Mononuclear cell (primary cell): ENCODE results near the gene PSMA8. TPM values are rescaled to one million over a fixed set of nuclear protein-coding genes. Genes with fewer than 3 reads are reported as not detected.
"Not testable (repeated sequence)": the region's sequence is repeated elsewhere in the genome, so short reads cannot be mapped to it uniquely, and the experiment has no call there.

ENCODE experiments used
- H3K27me3 ChIP-seq: 2 replicates; pipeline ENCODE4 v1.6.0; 2011; ENCODE audit warnings: low read length, control low read depth; ENCODE audit not compliant: insufficient read depth
- H3K4me1 ChIP-seq: 2 replicates; pipeline ENCODE4 v1.5.1; 2011; ENCODE audit warnings: mild to moderate bottlenecking, low read length, control low read depth; ENCODE audit not compliant: insufficient read depth
- H3K4me3 ChIP-seq: 2 replicates; pipeline ENCODE4 v1.5.1; 2011; ENCODE audit warnings: mild to moderate bottlenecking, low read length, moderate library complexity
- H3K9me3 ChIP-seq: 2 replicates; pipeline ENCODE4 v1.5.1; 2011; ENCODE audit warnings: low read depth, mild to moderate bottlenecking, control low read depth, low read length
- total RNA-seq: library from RNA; depleted of rRNA; stranded (reverse); fragments of >200 nt; gene quantifications from one replicate; pipeline ENCODE4 v1.2.3, GENCODE V29; 2012

The PSMA8 gene
- total RNA-seq, 1 donor = 0.42 TPM

GRCh38 chr18:26205318-26205717 lies 71.6 kb downstream of the PSMA8 start:
- no peaks in the 10 kb centered on the region for H3K4me1 ChIP-seq
- no peaks in the 10 kb centered on the region for H3K27me3 ChIP-seq
- no peaks in the 10 kb centered on the region for H3K9me3 ChIP-seq
- no peak overlapping the region for H3K4me3 ChIP-seq

DNA sequence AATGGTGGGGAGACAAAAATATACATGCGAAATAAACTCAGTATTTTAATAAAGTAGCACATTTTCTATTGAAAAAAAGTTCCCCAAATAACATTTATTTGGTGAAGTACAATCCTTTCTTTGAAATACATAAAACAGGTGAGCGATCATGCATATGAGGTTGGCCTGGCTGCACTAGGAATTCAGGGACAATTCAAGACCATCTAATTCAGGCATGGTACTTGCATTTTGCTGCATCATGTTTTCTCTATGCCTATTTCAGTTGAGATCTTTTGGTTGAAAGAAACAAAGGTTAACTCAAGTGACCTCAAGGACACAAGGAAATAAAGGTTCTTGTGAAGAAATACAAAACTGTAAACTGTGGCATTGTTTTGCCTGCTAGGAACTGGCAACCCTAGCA lies 72.8 kb downstream of the PSMA8 start:
- H3K9me3 ChIP-seq = no peaks in the 10 kb centered on the region
- H3K4me3 ChIP-seq = no peak overlapping the region
- H3K4me1 ChIP-seq = no peaks in the 10 kb centered on the region
- no peaks in the 10 kb centered on the region for H3K27me3 ChIP-seq

GRCh38 chr18:26207937-26208336 lies 74.3 kb downstream of the PSMA8 start:
- Histone ChIP-seq H3K27me3 (no peaks in the 10 kb centered on the region), H3K9me3 (no peaks in the 10 kb centered on the region), H3K4me1 (no peaks in the 10 kb centered on the region), H3K4me3 (no peak overlapping the region)

- Histone ChIP-seq H3K9me3 (no peaks in the 10 kb centered on the region), H3K4me1 (no peaks in the 10 kb centered on the region), H3K4me3 (no peak overlapping the region), H3K27me3 (no peaks in the 10 kb centered on the region)
These were observed 75.3 kb downstream of the PSMA8 start for GRCh38 chr18:26208977-26209376.

- Histone ChIP-seq H3K4me3 (no peak overlapping the region), H3K4me1 (peaks cover 9% of the 10 kb centered on the region), H3K9me3 (no peaks in the 10 kb centered on the region), H3K27me3 (no peaks in the 10 kb centered on the region)
These were observed 76.5 kb downstream of the PSMA8 start for GRCh38 chr18:26210147-26210546.

GRCh38 chr18:26215247-26215970 lies 81.7 kb downstream of the PSMA8 start:
- no peak overlapping the region for H3K4me3 ChIP-seq

GRCh38 chr18:26225022-26225693 lies 91.5 kb downstream of the PSMA8 start:
- H3K4me3 ChIP-seq = no peak overlapping the region
- H3K27me3 ChIP-seq = no peaks in the 10 kb centered on the region
- H3K4me1 ChIP-seq = peaks cover 16% of the 10 kb centered on the region
- H3K9me3 ChIP-seq = no peaks in the 10 kb centered on the region

More at GRCh38 chr18:26215247-26215970, 81.7 kb downstream of the PSMA8 start:
- Histone ChIP-seq H3K27me3 (no peaks in the 10 kb centered on the region), H3K4me1 (peaks cover 18% of the 10 kb centered on the region), H3K9me3 (no peaks in the 10 kb centered on the region)

DNA sequence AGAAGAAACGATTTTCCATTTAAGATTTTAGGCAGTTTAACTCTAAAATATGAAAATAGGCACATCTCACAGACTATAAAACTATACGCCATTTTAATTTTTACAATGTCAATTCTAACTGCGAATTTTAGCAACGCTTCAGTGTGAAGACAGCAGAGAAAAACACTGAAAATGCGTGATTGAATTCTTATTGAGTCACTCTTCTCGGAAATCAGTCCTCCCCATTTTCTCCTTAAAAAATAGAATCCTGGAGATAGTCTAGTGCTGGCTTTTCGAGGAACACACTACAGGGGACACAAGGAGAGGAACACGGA lies 92.2 kb downstream of the PSMA8 start:
- Histone ChIP-seq H3K27me3 (no peaks in the 10 kb centered on the region), H3K9me3 (no peaks in the 10 kb centered on the region), H3K4me3 (peak overlapping the region; percentile 68), H3K4me1 (peaks cover 16% of the 10 kb centered on the region)

GRCh38 chr18:26226229-26227050 lies 92.8 kb downstream of the PSMA8 start, which contains the start of gene TAF4B:
TAF4B (plus strand) TSS chr18:26226445; CDS start chr18:26226934, 489 bp downstream.
- Histone ChIP-seq H3K27me3 (no peaks in the 10 kb centered on the region), H3K4me3 (peak within 1 kb of the TSS; percentile 68), H3K4me1 (peaks cover 16% of the 10 kb centered on the region), H3K9me3 (no peaks in the 10 kb centered on the region)

- Histone ChIP-seq H3K27me3 (no peaks in the 10 kb centered on the region), H3K4me3 (peak overlapping the region; percentile 68), H3K4me1 (peaks cover 16% of the 10 kb centered on the region), H3K9me3 (no peaks in the 10 kb centered on the region)
These were observed 93.5 kb downstream of the PSMA8 start for GRCh38 chr18:26227051-26227670.

DNA sequence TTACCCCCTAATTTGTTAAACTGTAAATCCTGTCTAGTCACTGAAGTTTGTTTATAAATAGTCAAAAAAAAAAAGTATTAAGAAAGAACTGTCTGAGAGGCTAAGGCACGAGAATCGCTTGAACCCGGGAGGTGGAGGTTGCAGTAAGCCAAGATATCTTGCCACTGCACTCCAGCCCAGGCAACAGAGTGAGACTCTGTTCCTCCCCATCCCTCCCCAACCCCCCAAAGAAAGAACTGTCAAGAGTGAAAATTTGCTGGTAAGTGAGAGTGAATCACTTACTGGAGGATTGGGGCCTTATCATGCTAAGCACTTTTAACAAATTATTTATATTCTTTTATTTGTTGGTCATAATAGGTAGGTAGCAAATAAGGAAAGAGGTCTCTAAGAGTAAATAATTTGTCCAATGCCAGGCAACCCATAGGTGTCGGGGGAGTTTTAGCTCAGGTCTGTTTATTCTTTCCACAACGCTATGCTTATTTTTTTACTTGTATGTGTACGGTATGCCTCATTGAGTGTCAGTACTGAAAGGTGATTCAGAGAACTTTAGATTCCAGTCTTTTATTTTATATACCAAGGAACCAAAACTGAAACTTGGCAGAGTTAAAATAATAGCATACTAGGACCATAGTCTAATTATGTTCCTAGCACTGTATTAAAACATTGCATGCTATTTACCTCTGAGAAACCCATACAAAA lies 95.0 kb downstream of the PSMA8 start:
- Histone ChIP-seq H3K9me3 (no peaks in the 10 kb centered on the region), H3K27me3 (no peaks in the 10 kb centered on the region), H3K4me3 (no peak overlapping the region), H3K4me1 (peaks cover 16% of the 10 kb centered on the region)

DNA sequence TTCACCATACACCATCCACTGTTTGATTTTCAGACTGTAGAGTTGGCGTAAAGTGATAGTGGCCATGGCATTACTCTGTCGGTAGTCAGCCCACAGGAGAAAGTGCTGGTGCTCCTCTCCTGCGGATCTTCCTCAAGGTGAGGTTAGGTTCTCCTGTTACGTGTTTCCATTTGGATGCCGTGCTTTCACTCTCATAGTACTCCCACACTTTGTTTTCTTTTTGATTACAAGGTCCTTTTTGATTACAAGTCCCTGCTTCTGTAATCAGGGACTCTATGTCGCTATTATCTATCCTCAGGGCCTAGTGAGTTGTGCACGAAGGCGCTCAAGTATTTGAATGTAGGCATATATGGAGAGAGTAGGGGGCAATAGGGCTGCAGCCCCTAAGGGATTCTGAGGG lies 96.8 kb downstream of the PSMA8 start:
- H3K9me3 ChIP-seq = no peaks in the 10 kb centered on the region
- no peak overlapping the region for H3K4me3 ChIP-seq
- peaks cover 16% of the 10 kb centered on the region for H3K4me1 ChIP-seq
- H3K27me3 ChIP-seq = no peaks in the 10 kb centered on the region

DNA sequence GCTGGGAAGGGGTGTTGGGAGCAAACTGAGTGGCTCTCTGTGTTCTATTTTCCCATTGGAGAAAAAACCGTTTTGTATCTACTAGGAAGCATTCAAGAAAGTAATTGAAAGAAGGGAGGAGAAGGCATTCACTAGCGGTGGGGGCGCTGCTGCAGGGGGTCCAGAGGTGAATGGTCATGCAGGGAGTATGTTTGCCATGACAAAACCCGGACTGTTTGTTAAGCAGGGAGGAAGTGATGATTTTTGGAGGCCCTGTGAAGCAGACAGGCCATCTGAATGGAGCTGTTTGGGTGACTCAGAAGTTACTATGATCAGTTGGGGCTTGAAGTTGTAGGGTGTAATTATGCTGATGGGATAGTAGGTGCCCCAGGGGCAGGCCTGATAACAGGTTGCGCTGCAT lies 99.5 kb downstream of the PSMA8 start:
- H3K4me3 ChIP-seq = no peak overlapping the region
- H3K4me1 ChIP-seq = peaks cover 3% of the 10 kb centered on the region
- H3K27me3 ChIP-seq = no peaks in the 10 kb centered on the region
- H3K9me3 ChIP-seq = no peaks in the 10 kb centered on the region

- not testable (repeated sequence) for H3K27me3 ChIP-seq, H3K9me3 ChIP-seq, H3K4me1 ChIP-seq, H3K4me3 ChIP-seq
These were observed 103.7 kb downstream of the PSMA8 start for GRCh38 chr18:26237363-26237762.
